DMS 273 (cell line): ENCODE results near the gene DEFB126.
"Not testable (repeated sequence)": the region's sequence is repeated elsewhere in the genome, so short reads cannot be mapped to it uniquely, and the experiment has no call there.

ENCODE experiments used
- DNase-seq: peaks from one replicate; lab custom pipeline; 2025; ENCODE audit not compliant: unreplicated experiment; lab: John Stamatoyannopoulos, UW

DEFB126 gene, protein sequence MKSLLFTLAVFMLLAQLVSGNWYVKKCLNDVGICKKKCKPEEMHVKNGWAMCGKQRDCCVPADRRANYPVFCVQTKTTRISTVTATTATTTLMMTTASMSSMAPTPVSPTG

DNA sequence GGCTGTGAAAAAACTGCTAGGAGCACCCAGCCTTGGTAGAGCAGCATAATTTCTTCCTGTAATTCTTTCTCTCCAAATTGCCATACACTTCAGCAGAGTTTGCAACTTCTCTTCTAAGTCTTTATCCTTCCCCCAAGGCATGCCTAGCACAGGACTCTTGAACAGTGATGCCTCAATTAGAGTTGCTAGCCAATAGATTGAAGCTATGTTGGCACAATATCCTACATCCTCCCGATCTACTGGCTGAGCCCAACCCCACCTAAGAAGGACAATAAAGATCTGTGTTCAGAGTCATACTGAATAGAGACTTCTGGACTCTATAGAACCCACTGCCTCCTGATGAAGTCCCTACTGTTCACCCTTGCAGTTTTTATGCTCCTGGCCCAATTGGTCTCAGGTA, at the start of gene DEFB126:
Gene DEFB126 (plus strand): TSS at position 301 of the 400 bp plus-strand sequence. CDS start 39 bp downstream, at position 340.
- DNase-seq, result no peak

DNA sequence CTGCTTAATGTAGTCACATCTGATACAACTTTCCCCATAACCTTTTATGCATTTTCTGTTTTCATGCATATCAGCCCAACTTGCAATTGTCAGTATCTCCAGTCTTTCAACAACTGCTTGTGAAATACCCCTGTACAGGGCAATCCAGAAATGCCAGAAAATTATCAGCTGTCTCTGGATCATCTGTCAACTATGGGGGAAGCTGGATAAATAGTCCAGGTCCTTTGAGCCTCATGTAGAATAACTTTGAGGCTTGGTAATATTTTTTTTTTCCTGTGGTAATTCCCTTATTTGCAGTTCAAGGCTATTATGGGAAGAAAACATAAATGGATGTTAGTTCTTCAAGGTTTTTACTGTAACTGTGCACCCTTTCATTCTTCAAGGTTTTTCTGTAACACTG, 48.7 kb upstream of the DEFB126 start:
- DNase-seq, result no peak

DNA sequence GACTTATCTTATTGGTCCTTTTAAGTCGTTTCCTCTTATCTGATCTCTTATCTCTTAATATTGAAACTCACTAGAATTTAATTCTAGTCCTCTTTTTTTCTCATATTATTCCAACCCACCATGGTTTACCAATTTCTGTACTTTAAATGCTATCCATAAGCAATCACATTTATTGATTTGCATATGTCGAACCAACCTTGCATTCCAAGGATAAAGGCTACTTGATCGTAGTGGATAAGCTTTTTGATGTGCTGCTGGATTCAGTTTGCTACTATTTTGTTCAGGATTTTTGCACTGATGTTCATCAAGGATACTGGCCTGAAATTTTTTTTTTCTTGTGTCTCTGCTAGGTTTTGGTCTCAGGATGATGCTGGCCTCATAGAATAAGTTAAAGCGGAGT, 47.2 kb upstream of the DEFB126 start:
- DNase-seq, result no peak

DNA sequence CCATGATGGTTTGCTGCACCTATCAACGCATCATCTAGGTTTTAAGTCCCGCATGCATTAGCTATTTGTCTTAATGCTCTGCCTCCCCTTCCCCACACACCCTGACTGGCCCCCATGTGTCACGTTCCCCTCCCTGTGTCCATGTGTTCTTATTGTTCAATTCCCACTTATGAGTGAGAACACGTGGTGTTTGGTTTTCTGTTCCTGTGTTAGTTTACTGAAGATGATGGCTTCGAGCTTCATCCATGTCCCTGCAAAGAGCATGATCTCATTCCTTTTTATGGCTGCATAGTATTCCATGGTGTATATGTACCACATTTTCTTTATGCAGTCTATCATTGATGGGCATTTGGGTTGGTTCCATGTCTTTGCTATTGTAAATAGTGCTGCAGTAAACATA, 44.7 kb upstream of the DEFB126 start:
- not testable (repeated sequence) for DNase-seq

DNA sequence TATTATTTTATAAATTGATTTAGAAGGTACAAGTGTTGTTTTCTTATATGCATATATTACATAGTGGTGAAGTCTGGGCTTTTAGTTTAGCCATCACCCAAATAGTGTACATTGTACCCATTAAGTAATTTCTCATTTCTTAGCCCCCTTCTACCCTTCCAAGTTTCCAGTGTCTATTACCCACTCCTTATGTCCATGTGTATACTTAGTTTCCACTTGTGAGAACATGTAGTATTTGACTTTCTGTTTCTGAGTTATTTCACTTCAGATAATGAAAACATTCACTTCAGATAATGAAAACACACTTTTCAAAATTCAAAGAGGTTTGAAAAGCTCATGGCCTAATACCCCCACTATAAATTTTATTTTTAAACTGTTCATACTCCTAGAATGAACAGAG, 40.4 kb upstream of the DEFB126 start:
- DNase-seq, result no peak

DNA sequence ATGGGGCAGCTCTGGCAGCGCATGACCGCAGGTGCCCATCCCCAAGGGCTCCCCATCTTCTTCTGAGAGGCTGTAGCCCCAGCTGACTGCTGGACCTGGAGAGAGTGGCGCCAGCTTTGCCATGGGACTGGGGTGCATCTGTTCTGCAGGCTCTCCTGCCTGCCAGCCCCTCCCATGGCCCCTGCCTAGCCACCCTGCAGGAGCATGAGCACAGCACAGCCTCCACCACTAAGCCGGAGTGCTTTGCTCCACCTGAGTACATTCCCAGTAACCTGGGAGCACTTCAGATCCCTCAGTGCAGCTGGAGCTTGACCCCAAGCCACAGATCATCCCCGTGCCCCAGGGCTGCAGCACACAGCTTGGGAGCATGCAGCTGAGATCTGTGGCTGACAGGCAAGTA, 38.9 kb upstream of the DEFB126 start:
- no peak for DNase-seq

DNA sequence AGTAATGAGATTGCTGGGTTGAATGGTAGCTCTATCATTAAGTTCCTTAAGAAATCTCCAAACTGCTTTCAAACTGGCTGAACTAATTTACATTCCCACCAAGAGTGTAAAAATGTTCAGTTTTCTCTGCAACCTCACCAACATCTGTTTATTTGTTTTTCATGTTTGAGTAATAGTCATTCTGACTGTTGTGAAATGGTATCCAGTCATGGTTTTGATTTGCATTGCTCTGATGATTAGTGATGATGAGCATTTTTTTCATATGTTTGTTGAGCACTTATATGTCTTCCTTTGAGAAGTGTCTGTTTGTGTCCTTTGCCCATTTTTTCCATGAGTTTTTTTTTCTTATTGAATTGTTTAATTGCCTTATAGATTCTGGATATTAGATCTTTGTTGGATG, 30.0 kb upstream of the DEFB126 start:
- no peak for DNase-seq

DNA sequence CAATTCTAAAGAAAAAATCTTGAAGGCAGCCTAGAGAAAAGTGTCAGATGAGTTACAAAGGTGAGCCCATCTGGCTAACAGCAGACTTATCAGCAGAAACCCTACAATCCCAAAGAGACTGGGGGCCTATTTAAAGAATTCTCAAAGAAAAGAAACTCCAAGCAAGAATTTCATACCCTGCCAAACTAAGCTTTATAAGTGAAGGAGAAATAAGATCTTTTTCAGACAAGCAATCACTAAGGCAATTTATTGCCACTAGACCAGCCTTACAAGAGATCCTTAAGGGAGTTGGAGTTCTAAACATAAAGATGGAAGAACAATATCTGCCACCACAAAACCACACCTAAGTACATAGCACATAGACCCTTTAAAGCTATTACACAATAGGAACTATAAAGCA, 24.9 kb upstream of the DEFB126 start:
- no peak for DNase-seq

DNA sequence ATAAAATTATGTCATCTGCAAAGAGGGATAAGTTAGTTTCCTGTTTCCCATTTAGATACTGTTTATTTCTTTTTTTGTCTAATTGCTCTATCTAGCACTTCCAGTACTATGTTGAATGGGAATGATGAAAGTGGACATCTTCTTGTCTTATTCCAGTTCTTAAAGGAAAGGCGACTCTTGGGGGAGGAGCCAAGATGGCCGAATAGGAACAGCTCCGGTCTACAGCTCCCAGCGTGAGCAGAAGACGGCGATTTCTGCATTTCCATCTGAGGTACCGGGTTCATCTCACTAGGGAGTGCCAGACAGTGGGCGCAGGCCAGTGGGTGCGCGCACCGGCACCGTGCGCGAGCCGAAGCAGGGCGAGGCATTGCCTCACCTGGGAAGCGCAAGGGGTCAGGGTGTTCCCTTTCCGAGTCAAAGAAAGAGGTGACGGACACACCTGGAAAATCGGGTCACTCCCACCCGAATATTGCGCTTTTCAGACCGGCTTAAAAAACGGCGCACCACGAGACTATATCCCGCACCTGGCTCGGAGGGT, 12.5 kb upstream of the DEFB126 start:
- DNase-seq, result not testable (repeated sequence)

DNA sequence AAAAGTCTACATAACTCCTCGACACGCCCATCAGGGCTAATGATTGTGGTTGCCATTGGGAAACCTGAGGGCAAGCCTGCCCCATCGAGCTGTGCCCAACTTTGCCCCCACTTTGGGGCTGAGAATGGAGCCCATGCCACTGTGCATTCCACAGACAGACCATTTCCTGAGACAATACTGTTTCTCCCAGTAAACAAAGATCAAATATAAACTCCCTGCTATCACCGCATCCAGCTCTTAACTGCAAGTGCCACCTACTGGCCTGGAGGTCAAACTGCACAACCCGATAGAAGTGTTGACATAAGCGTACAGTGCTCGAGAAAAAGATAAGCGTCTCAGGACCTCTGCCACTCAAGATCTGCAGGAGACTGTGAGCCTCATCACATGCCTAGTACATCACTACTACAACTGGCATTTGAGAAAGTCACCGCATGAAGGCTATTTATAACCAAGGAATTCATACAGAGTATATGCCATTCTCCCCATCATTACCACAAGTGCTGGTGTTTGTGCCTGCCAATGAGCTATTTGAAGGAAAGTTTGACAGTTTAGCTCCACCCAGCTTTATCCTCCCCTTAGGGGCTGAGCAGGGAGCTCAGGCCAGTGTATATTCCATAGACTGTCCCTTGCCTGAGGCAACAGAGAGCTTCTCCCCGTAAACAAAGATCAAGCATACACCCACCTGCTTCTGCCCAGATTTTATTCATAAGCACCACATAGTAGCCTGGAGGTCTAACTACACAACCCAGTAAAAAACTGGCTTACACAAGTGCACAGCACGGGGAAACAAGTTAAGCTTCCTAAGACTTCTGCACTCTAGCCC, 4.5 kb upstream of the DEFB126 start:
- peak; percentile 50 for DNase-seq

DNA sequence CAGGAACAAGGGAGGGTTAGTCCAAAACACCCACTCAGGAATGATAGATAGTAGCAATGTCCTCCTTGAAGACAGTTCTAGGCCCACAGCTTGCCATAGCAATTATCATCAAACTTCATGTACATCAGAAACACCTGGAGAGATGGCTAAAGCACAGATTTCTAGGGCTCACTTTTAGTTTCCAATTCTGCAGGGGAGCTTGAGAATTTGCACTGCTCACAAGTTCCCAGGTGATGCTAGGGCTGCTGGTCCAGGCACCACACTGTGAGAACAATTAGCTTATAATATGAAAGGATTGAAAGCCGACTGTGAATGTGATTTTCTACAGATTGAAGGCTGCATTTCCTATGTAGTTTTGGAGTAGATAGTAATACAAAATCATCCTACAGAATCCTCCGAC, 3.5 kb downstream of the DEFB126 start:
- no peak for DNase-seq

DNA sequence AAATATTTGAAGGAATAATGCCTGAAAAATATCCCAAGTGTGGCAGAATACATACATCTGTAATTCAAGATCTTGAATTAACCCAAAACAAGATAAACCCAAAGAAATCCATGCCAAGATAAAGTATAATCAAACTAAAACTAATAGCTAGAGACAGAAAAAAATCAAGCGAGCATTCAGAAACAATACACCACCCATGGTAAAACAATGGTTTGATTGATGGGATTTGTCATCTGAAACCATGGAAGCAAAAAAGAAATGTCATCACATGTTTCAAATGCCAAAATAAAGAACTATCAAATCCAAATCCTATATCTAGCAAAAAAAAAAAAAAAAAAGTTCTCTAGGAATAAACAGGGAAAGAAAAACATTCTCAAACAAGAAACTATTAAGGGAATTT, 9.7 kb downstream of the DEFB126 start:
- DNase-seq, result no peak

DNA sequence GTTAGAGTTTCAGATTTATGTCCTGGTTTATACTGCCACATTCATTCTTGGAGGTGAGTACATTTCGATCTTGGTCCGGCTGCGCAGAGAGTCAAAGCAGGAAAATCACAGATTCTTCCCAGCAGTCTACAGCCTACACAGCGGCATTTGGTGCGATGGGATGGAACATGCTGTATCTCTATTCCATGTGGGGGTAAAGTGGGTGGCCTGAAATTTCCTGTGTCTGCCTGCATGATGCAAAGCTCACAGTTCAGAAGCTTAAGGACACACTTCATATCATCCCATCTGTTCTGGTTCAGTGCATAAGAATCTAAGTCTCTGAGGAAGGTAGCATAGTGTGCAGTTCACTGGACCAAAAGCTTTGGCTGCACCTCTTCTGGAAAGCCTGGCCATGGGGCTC, 14.8 kb downstream of the DEFB126 start, which contains the start of gene DEFB127:
Gene DEFB127 (plus strand): TSS at position 301 of the 400 bp plus-strand sequence. CDS start 91 bp downstream, at position 392.
- no peak for DNase-seq

DNA sequence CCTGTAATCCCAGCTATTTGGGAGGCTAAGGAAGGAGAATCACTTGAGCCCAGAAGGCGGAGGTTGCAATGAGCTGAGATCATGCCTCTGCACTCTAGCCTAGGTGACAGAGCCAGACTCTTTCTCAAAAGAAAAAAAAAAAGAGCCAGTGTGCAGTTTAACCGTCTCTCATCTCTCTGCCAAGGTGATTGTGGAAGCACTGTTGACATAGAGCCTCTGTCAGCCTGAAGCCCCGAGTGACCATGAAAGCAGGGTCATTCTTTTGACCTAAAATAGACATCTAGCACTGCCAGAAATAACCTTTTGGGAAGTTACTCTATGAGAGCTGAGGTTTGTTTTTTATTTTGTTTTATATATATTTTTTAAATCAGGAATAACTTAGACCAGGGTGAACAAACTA, 22.2 kb downstream of the DEFB126 start:
- no peak for DNase-seq

DNA sequence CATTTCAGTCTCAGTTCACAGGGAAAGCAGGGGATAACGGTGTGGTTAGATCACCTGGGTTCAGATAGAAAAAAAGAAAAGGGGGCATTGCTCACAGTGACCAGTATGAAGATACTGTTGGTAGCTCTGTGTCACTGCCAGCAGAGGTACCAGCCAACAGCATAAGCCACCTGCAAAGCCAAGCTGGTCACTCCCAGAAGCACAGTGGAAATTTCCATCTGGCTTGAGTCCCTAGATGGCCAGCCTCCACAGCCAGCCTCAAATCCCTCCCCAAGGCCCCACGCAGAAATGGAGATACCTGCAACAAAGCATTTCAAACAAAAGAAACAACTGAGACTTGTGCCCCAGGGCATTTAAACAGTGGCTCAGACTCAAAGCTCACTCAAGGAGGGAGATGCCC, 26.5 kb downstream of the DEFB126 start:
- no peak for DNase-seq

DNA sequence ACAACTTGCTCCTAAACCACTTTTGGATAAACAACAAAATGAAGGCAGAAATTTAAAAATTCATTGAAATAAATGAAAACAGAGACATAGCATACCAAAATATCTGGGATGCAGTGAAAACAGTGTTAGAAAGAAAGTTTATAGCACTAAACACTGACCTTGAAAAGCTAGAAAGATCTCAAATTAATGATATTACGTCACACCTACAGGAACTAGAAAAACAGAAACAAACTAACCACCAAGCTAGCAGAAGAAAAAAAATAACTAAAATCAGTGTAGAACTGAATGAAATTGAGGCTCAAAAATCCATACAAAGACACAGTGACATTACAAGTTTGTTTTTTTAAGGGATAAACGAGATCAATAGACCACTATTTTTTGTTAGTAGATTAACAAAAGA, 41.9 kb downstream of the DEFB126 start:
- DNase-seq, result no peak

DNA sequence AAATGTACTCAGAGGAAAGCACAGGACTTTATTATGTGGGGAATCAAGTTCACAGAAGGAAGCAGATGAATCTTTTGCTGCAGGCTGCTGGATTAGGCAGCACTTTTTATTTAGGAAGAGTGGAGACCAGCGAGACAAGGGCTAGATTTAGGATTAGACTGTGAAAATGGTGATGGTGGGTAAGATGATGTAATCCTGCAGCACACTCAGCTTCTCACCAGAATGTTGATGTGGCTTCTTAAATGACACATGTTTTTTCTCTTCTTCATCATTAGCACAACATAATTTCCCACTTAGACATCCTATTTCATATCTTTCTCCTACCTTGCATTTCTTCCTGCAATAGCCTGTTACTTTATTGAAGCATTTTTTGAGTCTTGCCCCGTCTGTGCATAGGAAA, 45.3 kb downstream of the DEFB126 start:
- DNase-seq, result no peak

DNA sequence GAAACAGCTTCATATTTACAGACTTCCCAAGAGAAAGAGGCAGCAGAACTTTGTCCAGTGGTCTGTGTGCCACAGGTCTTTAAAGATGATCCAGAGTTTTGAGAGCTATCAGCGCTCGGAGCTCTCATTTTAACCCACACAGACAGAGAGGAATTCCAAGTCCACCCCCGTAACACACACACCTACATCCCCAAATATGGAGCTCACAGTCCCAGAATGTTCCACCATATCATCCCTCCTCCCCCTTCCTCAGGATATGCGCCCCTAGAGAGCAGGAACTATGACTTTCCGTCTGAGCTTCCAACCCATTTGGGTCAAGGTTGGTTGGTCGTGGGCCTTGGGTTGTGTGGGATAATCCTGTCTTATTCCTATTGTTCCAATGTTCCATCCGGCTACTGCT, 47.2 kb downstream of the DEFB126 start, which contains the start of gene DEFB128:
Gene DEFB128 (minus strand): TSS at position 101 of the 400 bp plus-strand sequence. CDS start 88 bp downstream, at position 13.
- no peak for DNase-seq
